ENCODE measurements around the gene ZNF791.

The ZNF791 gene

GRCh38 chr19:12667731-12668302 is 57.1 kb downstream of the ZNF791 start:
- no peak for DNase-seq (ENCODE audit: insufficient read length, low spot score)
- no peak for FAIRE-seq
- no peak for TF ChIP-seq CTCF (IDR thresholded peaks at IDR 0.05; ENCODE audit: insufficient read depth, missing control alignments)

DNA sequence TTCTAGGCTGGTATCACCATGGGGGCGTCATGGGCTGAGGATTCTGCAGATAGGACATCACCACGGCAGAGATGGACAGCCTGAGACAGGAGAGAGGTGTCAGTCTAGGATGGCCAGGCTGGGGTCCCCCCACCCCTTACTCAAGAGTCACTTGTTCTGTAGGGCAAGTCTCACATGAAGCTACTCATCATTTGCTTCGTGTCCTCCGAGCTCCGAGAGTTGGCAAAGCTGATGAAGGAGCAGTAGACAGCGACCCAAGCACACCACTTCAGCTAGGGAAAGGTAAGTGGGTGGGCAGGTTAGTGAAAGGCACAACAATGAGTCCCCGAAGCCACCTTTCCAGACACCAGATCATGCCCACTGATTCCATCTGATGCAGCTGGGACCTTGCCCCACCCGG is 57.6 kb downstream of the ZNF791 start:
- no peak for TF ChIP-seq CTCF (IDR thresholded peaks at IDR 0.05; ENCODE audit: insufficient read depth, missing control alignments)
- no peak for FAIRE-seq
- no peak for DNase-seq (ENCODE audit: insufficient read length, low spot score)

GRCh38 chr19:12668932-12669269 is 58.2 kb downstream of the ZNF791 start:
- DNase-seq (ENCODE audit: insufficient read length, low spot score) (no peak), FAIRE-seq (no peak)
- TF ChIP-seq CTCF (IDR thresholded peaks at IDR 0.05; ENCODE audit: insufficient read depth, missing control alignments) = no peak

DNA sequence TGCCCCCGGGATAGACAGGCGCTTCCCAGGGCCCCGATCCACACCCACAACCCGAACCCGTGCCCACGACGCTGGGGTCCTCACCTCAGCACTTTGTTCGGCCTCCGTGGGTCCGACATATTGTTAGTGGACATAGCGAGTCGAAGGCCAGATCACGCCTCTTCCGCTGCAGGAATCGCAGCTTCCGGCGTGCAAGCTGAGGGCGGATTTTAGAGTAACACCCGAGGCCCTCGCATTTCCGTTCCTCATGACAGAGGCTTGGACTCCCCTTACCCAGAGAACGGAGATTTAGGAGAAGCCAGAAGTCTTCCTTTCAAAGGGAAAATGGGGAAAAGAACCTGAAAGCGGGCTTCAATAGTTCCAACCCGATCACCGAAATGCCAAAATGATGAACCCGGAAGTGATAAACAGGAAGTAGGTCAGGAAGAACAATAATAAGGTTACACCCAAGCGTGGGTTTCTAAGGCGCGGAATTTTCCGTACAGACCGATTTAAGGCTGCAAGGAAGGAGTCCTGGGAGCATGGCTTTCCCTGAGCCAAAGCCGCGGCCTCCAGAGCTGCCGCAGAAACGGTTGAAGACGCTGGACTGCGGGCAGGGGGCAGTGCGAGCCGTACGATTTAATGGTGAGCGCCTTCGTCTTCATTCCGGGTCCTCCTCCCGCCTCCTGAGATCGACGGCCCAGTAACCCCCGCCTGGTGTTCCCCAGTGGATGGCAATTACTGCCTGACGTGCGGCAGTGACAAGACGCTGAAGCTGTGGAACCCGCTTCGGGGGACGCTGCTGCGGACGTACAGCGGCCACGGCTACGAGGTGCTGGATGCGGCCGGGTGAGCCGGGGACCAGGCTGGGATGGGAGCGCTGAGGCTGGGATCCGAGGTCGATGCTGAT is 58.8 kb downstream of the ZNF791 start:
- FAIRE-seq = no peak

GRCh38 chr19:12670159-12670928 is 59.6 kb downstream of the ZNF791 start:
- no peak for DNase-seq (ENCODE audit: insufficient read length, low spot score)
- TF ChIP-seq CTCF (IDR thresholded peaks at IDR 0.05; ENCODE audit: insufficient read depth, missing control alignments) = no peak
- no peak for FAIRE-seq

More for the DNA sequence above, 58.8 kb downstream of the ZNF791 start:
- no peak for TF ChIP-seq CTCF (IDR thresholded peaks at IDR 0.05; ENCODE audit: insufficient read depth, missing control alignments)
- peak; percentile 83 for DNase-seq (ENCODE audit: insufficient read length, low spot score)

- no peak for TF ChIP-seq CTCF (IDR thresholded peaks at IDR 0.05; ENCODE audit: insufficient read depth, missing control alignments)
- no peak for DNase-seq (ENCODE audit: insufficient read length, low spot score)
- FAIRE-seq = no peak
Measured at GRCh38 chr19:12672744-12673143, 62.0 kb downstream of the ZNF791 start.
